Neuronal stem cell (in vitro differentiated cells): ENCODE measurements around the gene LRP1B.

Experiments
- DNase-seq: peaks from one replicate; pipeline ENCODE4 v3.0.0-alpha.2; 2013; ENCODE audit warnings: low spot score
- H2AFZ ChIP-seq: one replicate; pipeline ENCODE4 v1.6.1; 2013; ENCODE audit warnings: mild to moderate bottlenecking, low read length, inconsistent platforms
- H2AK5ac ChIP-seq: 2 replicates; pipeline ENCODE4 v1.6.1; 2013; ENCODE audit warnings: low read depth, mild to moderate bottlenecking, inconsistent platforms, low read length, moderate library complexity, mixed read lengths
- H2BK120ac ChIP-seq: 2 replicates; pipeline ENCODE4 v1.6.1; 2013; ENCODE audit warnings: low read depth, mild to moderate bottlenecking, inconsistent platforms, low read length, moderate library complexity, mixed read lengths
- H2BK12ac ChIP-seq: one replicate; pipeline ENCODE4 v1.6.1; 2013; ENCODE audit warnings: low read length, inconsistent platforms
- H2BK15ac ChIP-seq: 2 replicates; pipeline ENCODE4 v1.6.1; 2013; ENCODE audit warnings: mild to moderate bottlenecking, low read length, inconsistent platforms, mixed read lengths
- H2BK5ac ChIP-seq: one replicate; pipeline ENCODE4 v1.6.1; 2013; ENCODE audit warnings: inconsistent platforms, mild to moderate bottlenecking, low read length, moderate library complexity
- H3K14ac ChIP-seq: one replicate; pipeline ENCODE4 v1.6.1; 2013; ENCODE audit warnings: low read length, inconsistent platforms
- H3K18ac ChIP-seq: 2 replicates; pipeline ENCODE4 v1.6.1; 2013; ENCODE audit warnings: low read length, inconsistent platforms
- H3K23ac ChIP-seq: 2 replicates; pipeline ENCODE4 v1.6.1; 2013; ENCODE audit warnings: low read depth, mild to moderate bottlenecking, mixed read lengths, low read length, inconsistent platforms; ENCODE audit not compliant: poor library complexity
- H3K27ac ChIP-seq: replicated peaks from 3 replicates; pipeline ENCODE4 v1.5.1; 2013; ENCODE audit warnings: low read length, inconsistent platforms
- H3K27me3 ChIP-seq, 3 experiments: 2 replicates each; pipeline ENCODE4 v1.6.1; 2013; ENCODE audit warnings: low read length in 3 of 3, mild to moderate bottlenecking in 2 of 3, inconsistent platforms in 1 of 3, low read depth in 1 of 3, mixed read lengths in 1 of 3, moderate library complexity in 1 of 3; ENCODE audit not compliant: control insufficient read depth in 3 of 3, insufficient read depth in 3 of 3
- H3K36me3 ChIP-seq, 2 donors: replicated peaks in 1 of 2; 2 replicates each; pipeline ENCODE4 v1.6.1; 2013; ENCODE audit warnings: low read length in 2 of 2; ENCODE audit not compliant: control insufficient read depth in 2 of 2, insufficient read depth in 2 of 2
- H3K4ac ChIP-seq: 2 replicates; pipeline ENCODE4 v1.6.1; 2013; ENCODE audit warnings: inconsistent platforms, mild to moderate bottlenecking, low read length, moderate library complexity
- H3K4me1 ChIP-seq, 2 donors: 1 replicate in 1 of 2; 2 replicates in 1 of 2; pipeline ENCODE4 v1.6.1; 2013; ENCODE audit warnings: low read length in 2 of 2, low read depth in 1 of 2; ENCODE audit not compliant: control insufficient read depth in 2 of 2, insufficient read depth in 1 of 2
- H3K4me2 ChIP-seq: one replicate; pipeline ENCODE4 v1.6.1; 2013; ENCODE audit warnings: mild to moderate bottlenecking, low read length, inconsistent platforms; ENCODE audit not compliant: insufficient read depth, poor library complexity, severe bottlenecking
- H3K4me3 ChIP-seq, 2 donors: 2 replicates each; pipeline ENCODE4 v1.5.1; 2013; ENCODE audit warnings: low read length in 2 of 2, mild to moderate bottlenecking in 2 of 2, inconsistent platforms in 1 of 2, moderate library complexity in 1 of 2
- H3K79me1 ChIP-seq: one replicate; pipeline ENCODE4 v1.6.1; 2013; ENCODE audit warnings: low read depth, mild to moderate bottlenecking, inconsistent platforms, low read length, moderate library complexity
- H3K9ac ChIP-seq: one replicate; pipeline ENCODE4 v1.6.1; 2013; ENCODE audit warnings: mild to moderate bottlenecking, low read depth, low read length, inconsistent platforms; ENCODE audit not compliant: poor library complexity
- H3K9me3 ChIP-seq, 2 donors: replicated peaks in 1 of 2; 2 replicates each; pipeline versions ENCODE3 to v1.6.1; 2013; ENCODE audit warnings: low read length in 2 of 2, mild to moderate bottlenecking in 2 of 2, inconsistent platforms in 1 of 2, low read depth in 1 of 2, mixed read lengths in 1 of 2, moderate library complexity in 1 of 2; ENCODE audit not compliant: control insufficient read depth in 2 of 2, insufficient read depth in 1 of 2
- H4K8ac ChIP-seq: one replicate; pipeline ENCODE4 v1.6.1; 2013; ENCODE audit warnings: low read depth, mild to moderate bottlenecking, inconsistent platforms, low read length, moderate library complexity
- H4K91ac ChIP-seq: one replicate; pipeline ENCODE4 v1.6.1; 2013; ENCODE audit warnings: low read length, low read depth, mild to moderate bottlenecking, inconsistent platforms; ENCODE audit not compliant: poor library complexity
- WGBS, 2 donors: extraction: QIAGEN DNeasy Blood & Tissue Kit; methylation state at CpG; one replicate each; pipeline ENCODE4 v1.1.7; 2013; ENCODE audit warnings: missing lambda C conversion rate in 2 of 2, mixed read lengths in 1 of 2; ENCODE audit not compliant: insufficient read length in 2 of 2, insufficient replicate concordance in 1 of 2; ENCODE audit errors: extremely low coverage in 2 of 2; 5-methylcytosine and 5-hydroxymethylcytosine counted together

Gene LRP1B

DNA sequence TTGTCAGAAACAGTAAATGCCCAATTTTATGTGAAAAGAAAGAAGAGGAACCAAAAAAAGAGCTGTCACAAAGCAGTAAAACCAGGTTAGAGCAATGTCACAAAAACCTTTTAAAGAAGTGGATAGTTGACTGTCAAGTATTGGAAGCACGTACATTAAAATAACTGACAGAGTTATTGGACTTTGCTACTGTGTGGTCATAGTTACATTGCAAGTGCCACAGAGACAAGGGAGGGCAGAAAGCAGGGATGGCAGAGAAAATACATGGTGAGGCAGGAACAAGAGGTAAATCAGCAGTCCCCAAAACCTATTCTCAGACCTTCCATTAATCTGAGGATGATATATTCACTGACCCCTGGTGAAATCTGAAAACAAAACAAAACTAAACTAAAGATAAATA lies 116.3 kb downstream of the LRP1B start:
- Histone ChIP-seq H3K23ac (no peak overlapping the region), H2BK12ac (no peak overlapping the region), H2BK120ac (no peak overlapping the region), H3K9ac (no peak overlapping the region), H3K36me3 (no peaks in the 10 kb centered on the region), H3K4ac (no peak overlapping the region), H3K14ac (no peak overlapping the region), H2AFZ (no peak overlapping the region), H3K18ac (no peak overlapping the region), H4K8ac (no peak overlapping the region), H3K4me3 (no peak overlapping the region), H3K27me3 (no peaks in the 10 kb centered on the region), H2AK5ac (no peak overlapping the region), H2BK5ac (no peak overlapping the region), H3K4me1 (no peaks in the 10 kb centered on the region), H2BK15ac (no peak overlapping the region), H3K4me2 (no peak overlapping the region), H4K91ac (no peak overlapping the region), H3K79me1 (no peaks in the 10 kb centered on the region), H3K9me3 (no peaks in the 10 kb centered on the region), H3K27ac (no peak overlapping the region)
- no CpG with 5 or more reads among the region's 1 CpG for WGBS, 2 donors
- DNase-seq = no peak

DNA sequence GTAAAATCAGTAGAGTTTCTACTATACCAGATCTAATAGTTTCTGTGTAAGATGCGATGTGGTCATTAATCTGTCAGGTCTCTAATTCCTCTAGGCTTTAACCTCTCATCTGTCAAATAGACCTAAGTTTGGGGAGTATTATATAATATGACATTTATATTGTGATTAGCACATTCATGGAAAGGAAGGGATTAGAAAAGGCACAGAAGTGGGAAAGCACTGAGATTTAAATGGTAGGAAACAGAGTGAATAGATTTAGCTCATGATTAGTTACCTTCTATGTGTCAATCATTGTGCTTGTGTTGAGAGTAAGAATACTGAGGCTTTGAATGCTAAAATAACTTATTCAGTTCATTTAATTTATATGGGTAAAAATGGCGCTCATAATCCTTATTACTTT lies 118.0 kb downstream of the LRP1B start:
- no peak overlapping the region for H3K18ac ChIP-seq
- no peak overlapping the region for H3K4me3 ChIP-seq
- H2AFZ ChIP-seq = no peak overlapping the region
- no peaks in the 10 kb centered on the region for H3K27me3 ChIP-seq
- no peaks in the 10 kb centered on the region for H3K9me3 ChIP-seq
- no peak overlapping the region for H3K4me2 ChIP-seq
- no peak overlapping the region for H3K9ac ChIP-seq
- no peak overlapping the region for H3K23ac ChIP-seq
- no peaks in the 10 kb centered on the region for H3K79me1 ChIP-seq
- H4K8ac ChIP-seq = no peak overlapping the region
- H3K27ac ChIP-seq = no peak overlapping the region
- H2BK5ac ChIP-seq = no peak overlapping the region
- no peak overlapping the region for H4K91ac ChIP-seq
- H2BK120ac ChIP-seq = no peak overlapping the region
- H3K4me1 ChIP-seq = no peaks in the 10 kb centered on the region
- H2BK15ac ChIP-seq = no peak overlapping the region
- no CpG with 5 or more reads among the region's 2 CpGs for WGBS, 2 donors
- no peak overlapping the region for H2BK12ac ChIP-seq
- no peak overlapping the region for H3K4ac ChIP-seq
- no peak overlapping the region for H2AK5ac ChIP-seq
- DNase-seq = no peak
- H3K36me3 ChIP-seq = no peaks in the 10 kb centered on the region
- no peak overlapping the region for H3K14ac ChIP-seq

DNA sequence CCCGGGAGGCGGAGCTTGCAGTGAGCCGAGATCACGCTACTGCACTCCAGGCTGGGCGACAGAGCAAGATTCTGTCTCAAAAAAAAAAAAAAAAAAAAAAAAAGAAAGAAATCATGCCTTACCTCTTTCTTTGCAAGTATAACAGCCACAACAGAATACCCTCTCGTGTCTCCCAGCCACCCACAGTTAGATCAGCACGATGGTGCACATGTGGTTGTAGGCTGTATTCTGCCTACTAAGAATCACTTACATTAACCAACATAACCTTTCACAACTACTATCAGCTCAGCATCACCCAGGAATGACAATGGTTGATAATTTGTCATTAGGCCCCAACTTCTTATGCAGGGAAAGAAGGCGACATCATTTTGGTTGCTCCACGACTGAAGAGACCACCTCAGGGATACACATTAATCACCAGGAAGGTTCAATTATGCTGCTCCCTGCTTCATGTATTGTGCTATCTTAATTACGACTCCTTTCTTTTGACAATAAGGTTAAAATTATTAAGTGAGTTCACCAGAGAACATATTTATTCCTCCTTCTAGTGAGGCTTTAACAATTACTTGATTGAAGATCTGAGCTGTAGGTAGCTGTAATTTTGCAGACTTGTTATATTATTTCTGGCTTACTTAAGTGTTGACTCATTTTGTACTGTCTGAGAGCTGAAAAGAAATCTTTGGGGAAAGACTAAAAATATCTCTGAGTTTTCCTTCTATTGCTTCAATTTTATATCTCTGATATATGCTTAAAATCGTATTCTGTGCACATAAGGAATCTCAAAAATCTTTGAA lies 120.1 kb downstream of the LRP1B start:
- H3K79me1 ChIP-seq = no peaks in the 10 kb centered on the region
- H3K27me3 ChIP-seq = no peaks in the 10 kb centered on the region
- no peak overlapping the region for H4K91ac ChIP-seq
- H3K9ac ChIP-seq = no peak overlapping the region
- H3K4me2 ChIP-seq = no peak overlapping the region
- H4K8ac ChIP-seq = no peak overlapping the region
- WGBS, 2 donors = no CpG with 5 or more reads among the region's 11 CpGs
- no peak overlapping the region for H2BK120ac ChIP-seq
- H3K23ac ChIP-seq = no peak overlapping the region
- H3K14ac ChIP-seq = no peak overlapping the region
- H3K27ac ChIP-seq = no peak overlapping the region
- H3K4ac ChIP-seq = no peak overlapping the region
- no peak overlapping the region for H3K4me3 ChIP-seq
- H2BK12ac ChIP-seq = no peak overlapping the region
- H2BK5ac ChIP-seq = no peak overlapping the region
- no peak overlapping the region for H2AK5ac ChIP-seq
- DNase-seq = no peak
- no peak overlapping the region for H3K18ac ChIP-seq
- no peaks in the 10 kb centered on the region for H3K4me1 ChIP-seq
- no peaks in the 10 kb centered on the region for H3K36me3 ChIP-seq
- H2BK15ac ChIP-seq = no peak overlapping the region
- H3K9me3 ChIP-seq = no peaks in the 10 kb centered on the region
- no peak overlapping the region for H2AFZ ChIP-seq

DNA sequence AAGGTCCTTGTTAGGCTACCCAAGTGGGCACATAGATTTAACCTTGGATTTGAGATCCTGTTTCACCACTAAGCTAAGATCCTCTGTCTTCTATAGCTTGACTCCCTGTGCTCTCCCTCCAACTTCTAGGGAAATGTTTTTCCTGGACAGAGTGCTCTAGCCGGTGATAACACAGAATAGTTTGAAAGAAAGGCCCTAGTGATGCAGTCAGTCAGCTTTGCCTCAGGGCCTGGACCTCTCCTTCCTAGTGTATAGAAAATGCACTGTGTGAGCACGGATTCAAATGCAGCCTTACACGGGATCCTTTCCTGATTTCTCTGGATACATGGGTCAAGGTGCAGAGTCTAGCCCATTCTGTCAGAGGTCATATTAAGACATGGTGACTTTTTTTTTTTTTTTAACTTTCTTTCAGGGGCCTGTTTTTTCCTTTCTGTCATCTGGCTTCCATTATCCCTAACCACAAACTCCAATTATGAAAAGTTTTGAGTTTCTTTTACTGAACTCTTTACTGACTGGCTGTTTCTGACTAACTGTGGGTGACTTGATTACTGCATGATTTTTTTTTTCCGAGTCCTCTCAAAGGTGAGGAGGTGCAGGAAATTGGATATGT lies 122.6 kb downstream of the LRP1B start:
- Histone ChIP-seq H3K36me3 (no peaks in the 10 kb centered on the region), H3K9ac (no peak overlapping the region), H3K9me3 (no peaks in the 10 kb centered on the region), H3K79me1 (no peaks in the 10 kb centered on the region), H2AFZ (no peak overlapping the region), H3K4me3 (no peak overlapping the region), H2BK12ac (no peak overlapping the region), H2AK5ac (no peak overlapping the region), H3K4ac (no peak overlapping the region), H3K4me2 (no peak overlapping the region), H3K4me1 (no peaks in the 10 kb centered on the region), H3K23ac (no peak overlapping the region), H4K8ac (no peak overlapping the region), H2BK15ac (no peak overlapping the region), H3K14ac (no peak overlapping the region), H4K91ac (no peak overlapping the region), H3K18ac (no peak overlapping the region), H3K27ac (no peak overlapping the region), H2BK5ac (no peak overlapping the region), H2BK120ac (no peak overlapping the region), H3K27me3 (no peaks in the 10 kb centered on the region)
- DNase-seq = no peak
- no CpG with 5 or more reads among the region's 4 CpGs for WGBS, 2 donors
